Breast epithelium (tissue), 4 donors: ENCODE results near the gene ANKK1. TPM values are rescaled to one million over a fixed set of nuclear protein-coding genes. Genes with fewer than 3 reads are reported as not detected.

Experiments used
- DNase-seq, 2 donors: peaks; one replicate each; pipeline ENCODE4 v3.0.0-alpha.2; 2019; ENCODE audit warnings: low spot score in 2 of 2
- H3K27ac ChIP-seq, 2 donors: fragments of 200-600 bp; sonication (generic) in 1 of 2; one replicate each; pipeline ENCODE4 v1.5.1; 2016 to 2019; ENCODE audit warnings: mild to moderate bottlenecking in 1 of 2
- H3K27me3 ChIP-seq, 2 donors: fragments of 200-600 bp; sonication (generic) in 1 of 2; one replicate each; pipeline versions ENCODE4 v1.5.1 to v1.6.0; 2017 to 2019; ENCODE audit warnings: control low read depth in 1 of 2, mild to moderate bottlenecking in 1 of 2
- H3K36me3 ChIP-seq: fragments of 200-600 bp; one replicate; pipeline ENCODE4 v1.5.1; 2019
- H3K4me1 ChIP-seq, 2 donors: fragments of 200-600 bp; sonication (generic); one replicate each; pipeline ENCODE4 v1.5.1; 2016 to 2019; ENCODE audit warnings: control low read depth in 1 of 2
- H3K4me3 ChIP-seq, 3 donors: fragments of 200-600 bp; sonication (generic); 1 replicate in 2 of 3; 2 replicates in 1 of 3; pipeline ENCODE4 v1.5.1; 2016 to 2019; ENCODE audit warnings: mild to moderate bottlenecking in 3 of 3, moderate library complexity in 2 of 3
- H3K9me3 ChIP-seq, 2 donors: fragments of 200-600 bp; sonication (generic) in 1 of 2; one replicate each; pipeline ENCODE4 v1.5.1; 2016 to 2019; ENCODE audit warnings: control low read depth in 1 of 2
- POLR2A ChIP-seq: fragments of 450-650 bp; IDR thresholded peaks from one replicate; pipeline ENCODE4 v1.6.1; 2016; ENCODE audit warnings: antibody characterized with exemption, mild to moderate bottlenecking, moderate library complexity
- POLR2AphosphoS5 ChIP-seq, 3 donors: sonication (generic); formaldehyde crosslinking; IDR thresholded peaks; one replicate each; pipeline ENCODE4 v1.6.1; 2017; ENCODE audit warnings: antibody characterized with exemption in 3 of 3
- intact Hi-C: fragments of 100-400 bp; cut with DNase I; formaldehyde crosslinking; loops from one replicate; pipeline ENCODE4 v1.15.1; 2023; ENCODE audit warnings: low total_unique reads
- total RNA-seq, 3 donors: library from RNA; depleted of rRNA; stranded (reverse); fragments of >200 nt; gene quantifications; one replicate each; pipeline ENCODE4 v1.1.0, GENCODE V29; 2016
- TF ChIP-seq, protein P1 (sequence below), 3 donors: fragments of 450-650 bp; IDR thresholded peaks; one replicate each; pipeline ENCODE4 v1.5.1; 2016 to 2017; ENCODE audit warnings: antibody characterized with exemption in 3 of 3, mild to moderate bottlenecking in 3 of 3, moderate library complexity in 3 of 3

ANKK1 gene
- total RNA-seq, 3 donors from 2014 or later, result 1.4 to 3.4 (median 1.6) TPM

GRCh38 chr11:113385749-113386148 is 1.8 kb upstream of the ANKK1 start:
- Histone ChIP-seq H3K9me3 (no peaks in the 10 kb centered on the region), H3K27me3 (peaks cover 0 to 11% of the 10 kb centered on the region in 2 donors), H3K4me1 (no peaks in the 10 kb centered on the region), H3K36me3 (no peaks in the 10 kb centered on the region), H3K4me3 (no peak overlapping the region), H3K27ac (peak overlapping the region; percentile 56 to 73)
- intact Hi-C loops, result no loop called here
- TF ChIP-seq POLR2A (no peak), POLR2AphosphoS5 (IDR thresholded peaks at IDR 0.05) (no peak)
- TF ChIP-seq, protein P1, sequence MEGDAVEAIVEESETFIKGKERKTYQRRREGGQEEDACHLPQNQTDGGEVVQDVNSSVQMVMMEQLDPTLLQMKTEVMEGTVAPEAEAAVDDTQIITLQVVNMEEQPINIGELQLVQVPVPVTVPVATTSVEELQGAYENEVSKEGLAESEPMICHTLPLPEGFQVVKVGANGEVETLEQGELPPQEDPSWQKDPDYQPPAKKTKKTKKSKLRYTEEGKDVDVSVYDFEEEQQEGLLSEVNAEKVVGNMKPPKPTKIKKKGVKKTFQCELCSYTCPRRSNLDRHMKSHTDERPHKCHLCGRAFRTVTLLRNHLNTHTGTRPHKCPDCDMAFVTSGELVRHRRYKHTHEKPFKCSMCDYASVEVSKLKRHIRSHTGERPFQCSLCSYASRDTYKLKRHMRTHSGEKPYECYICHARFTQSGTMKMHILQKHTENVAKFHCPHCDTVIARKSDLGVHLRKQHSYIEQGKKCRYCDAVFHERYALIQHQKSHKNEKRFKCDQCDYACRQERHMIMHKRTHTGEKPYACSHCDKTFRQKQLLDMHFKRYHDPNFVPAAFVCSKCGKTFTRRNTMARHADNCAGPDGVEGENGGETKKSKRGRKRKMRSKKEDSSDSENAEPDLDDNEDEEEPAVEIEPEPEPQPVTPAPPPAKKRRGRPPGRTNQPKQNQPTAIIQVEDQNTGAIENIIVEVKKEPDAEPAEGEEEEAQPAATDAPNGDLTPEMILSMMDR (IDR thresholded peaks at IDR 0.05), result no peak
- DNase-seq, result no peak

DNA sequence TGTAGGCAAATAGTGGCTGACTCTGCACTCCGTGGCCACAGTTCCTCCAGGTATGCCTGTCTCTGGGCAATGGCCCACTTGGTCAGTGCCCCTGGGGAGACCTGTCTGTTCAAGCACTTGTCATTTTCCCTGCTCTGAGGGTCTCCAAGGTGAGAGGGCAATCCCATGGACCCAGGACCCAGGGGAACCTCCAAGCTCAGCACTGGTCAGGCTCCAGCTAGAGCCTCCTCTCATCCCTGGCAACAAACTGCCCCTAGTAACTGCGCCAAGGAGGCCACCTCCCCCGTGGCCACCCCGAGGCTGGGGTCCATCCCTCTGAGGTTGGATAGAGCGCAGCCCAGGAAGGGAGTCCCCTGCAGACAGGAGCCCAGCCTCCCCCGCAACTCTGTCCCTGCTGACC is 713 bp upstream of the ANKK1 start:
- no peak overlapping the region for H3K4me3 ChIP-seq
- intact Hi-C loops, result no loop called here
- H3K4me1 ChIP-seq, result no peaks in the 10 kb centered on the region
- TF ChIP-seq POLR2A (no peak), POLR2AphosphoS5 (IDR thresholded peaks at IDR 0.05) (no peak)
- TF ChIP-seq, protein P1 (IDR thresholded peaks at IDR 0.05), result no peak
- no peaks in the 10 kb centered on the region for H3K36me3 ChIP-seq
- no peak for DNase-seq
- peak overlapping the region; percentile 54 to 70 for H3K27ac ChIP-seq
- no peaks in the 10 kb centered on the region for H3K9me3 ChIP-seq
- peaks cover 0 to 11% of the 10 kb centered on the region in 2 donors for H3K27me3 ChIP-seq

- Histone ChIP-seq H3K9me3 (no peaks in the 10 kb centered on the region), H3K27me3 (peaks cover 0 to 11% of the 10 kb centered on the region in 2 donors), H3K36me3 (no peaks in the 10 kb centered on the region), H3K27ac (no peak overlapping the region), H3K4me1 (no peaks in the 10 kb centered on the region), H3K4me3 (no peak overlapping the region)
- no peak for DNase-seq
- intact Hi-C loops, result no loop called here
- no peak for TF ChIP-seq POLR2AphosphoS5 (IDR thresholded peaks at IDR 0.05)
- TF ChIP-seq, protein P1 (IDR thresholded peaks at IDR 0.05), result no peak
These were observed 1.7 kb downstream of the ANKK1 start for GRCh38 chr11:113389272-113389671.

- no peak for DNase-seq
- intact Hi-C loops, result no loop called here
These were observed 4.8 kb downstream of the ANKK1 start for GRCh38 chr11:113392236-113392921.

GRCh38 chr11:113393501-113393985 is 6.0 kb downstream of the ANKK1 start:
- DNase-seq, result no peak
- no peaks in the 10 kb centered on the region for H3K36me3 ChIP-seq
- no peaks in the 10 kb centered on the region for H3K4me1 ChIP-seq
- intact Hi-C loops, result no loop called here
- H3K4me3 ChIP-seq, result no peak overlapping the region
- H3K27ac ChIP-seq, result no peak overlapping the region
- H3K27me3 ChIP-seq, result peaks cover 0 to 2% of the 10 kb centered on the region in 2 donors
- TF ChIP-seq, protein P1 (IDR thresholded peaks at IDR 0.05), result no peak
- TF ChIP-seq POLR2AphosphoS5 (IDR thresholded peaks at IDR 0.05) (no peak), POLR2A (no peak)
- H3K9me3 ChIP-seq, result no peaks in the 10 kb centered on the region

More at GRCh38 chr11:113392236-113392921, 4.8 kb downstream of the ANKK1 start:
- H3K27me3 ChIP-seq, result peaks cover 0 to 11% of the 10 kb centered on the region in 2 donors
- H3K4me1 ChIP-seq, result no peaks in the 10 kb centered on the region
- no peaks in the 10 kb centered on the region for H3K36me3 ChIP-seq
- H3K4me3 ChIP-seq, result no peak overlapping the region
- H3K9me3 ChIP-seq, result no peaks in the 10 kb centered on the region
- TF ChIP-seq POLR2AphosphoS5 (IDR thresholded peaks at IDR 0.05) (no peak), POLR2A (no peak)
- TF ChIP-seq, protein P1 (IDR thresholded peaks at IDR 0.05), result no peak
- no peak overlapping the region for H3K27ac ChIP-seq
